GM18519 (cell line): ENCODE results near the gene CMA1.
"Not testable (repeated sequence)": the region's sequence is repeated elsewhere in the genome, so short reads cannot be mapped to it uniquely, and the experiment has no call there.

Source experiments
- ATAC-seq: cut with Tn5 transposase; IDR thresholded peaks from one replicate; pipeline ENCODE4 v1.9.1; 2021; ENCODE audit warnings: mild to moderate bottlenecking, moderate library complexity; ENCODE audit not compliant: unreplicated experiment, low FRiP score

The CMA1 gene, protein sequence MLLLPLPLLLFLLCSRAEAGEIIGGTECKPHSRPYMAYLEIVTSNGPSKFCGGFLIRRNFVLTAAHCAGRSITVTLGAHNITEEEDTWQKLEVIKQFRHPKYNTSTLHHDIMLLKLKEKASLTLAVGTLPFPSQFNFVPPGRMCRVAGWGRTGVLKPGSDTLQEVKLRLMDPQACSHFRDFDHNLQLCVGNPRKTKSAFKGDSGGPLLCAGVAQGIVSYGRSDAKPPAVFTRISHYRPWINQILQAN

DNA sequence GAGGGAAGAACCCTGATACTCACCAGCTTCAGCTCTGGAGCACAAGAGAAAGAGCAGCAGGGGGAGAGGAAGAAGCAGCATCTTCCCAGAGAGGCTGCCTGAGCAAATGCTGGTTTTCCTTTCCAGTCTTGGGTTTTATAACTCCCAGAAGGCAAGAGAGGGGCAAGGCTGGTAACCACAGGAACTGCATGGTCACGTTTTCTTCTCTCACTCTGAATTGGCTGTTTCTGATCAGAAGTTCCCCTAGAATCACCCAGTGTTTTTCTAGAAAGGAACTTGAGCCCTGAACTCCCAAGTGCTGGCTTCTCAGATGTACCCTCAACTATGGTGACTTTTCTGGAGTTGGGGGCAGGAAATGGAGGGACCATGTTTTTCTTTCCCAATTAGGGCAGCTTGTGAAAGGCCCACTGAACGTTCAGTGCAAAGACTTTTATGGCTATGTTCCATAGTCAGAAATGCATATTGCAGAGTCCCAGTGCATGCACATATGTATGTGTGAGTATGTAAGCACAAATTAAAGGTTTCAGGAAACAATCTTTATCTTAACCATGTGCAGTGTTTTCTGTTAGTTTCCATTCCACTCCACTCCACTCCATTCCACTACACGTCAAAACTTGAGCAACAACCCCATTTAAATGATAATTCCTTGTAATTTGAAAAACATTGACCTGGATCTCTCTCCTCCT is at the start of gene CMA1:
CMA1 (minus strand) TSS at position 111 of the 686 bp plus-strand sequence; CDS start at position 81, 30 bp downstream.
- peak; percentile 65 for ATAC-seq

DNA sequence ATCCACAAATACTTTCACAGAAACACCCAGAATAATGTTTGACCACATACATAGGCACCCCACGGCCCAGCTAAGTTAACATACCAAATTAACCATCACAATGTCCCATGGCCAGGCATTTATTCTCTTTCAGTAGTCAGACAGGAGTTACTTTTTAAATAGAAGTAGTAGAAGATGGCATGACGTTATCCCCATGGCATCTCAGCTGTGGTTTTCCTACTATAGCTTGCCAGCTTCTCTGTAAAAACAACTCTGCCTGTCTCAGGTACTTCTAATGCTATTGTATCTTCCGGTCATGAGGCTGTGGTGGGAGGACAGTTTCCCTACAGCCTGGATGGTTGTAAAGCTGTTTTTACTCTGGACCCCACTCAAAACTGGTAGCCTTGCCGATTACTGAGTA is 48.7 kb upstream of the CMA1 start:
- ATAC-seq, result no peak

DNA sequence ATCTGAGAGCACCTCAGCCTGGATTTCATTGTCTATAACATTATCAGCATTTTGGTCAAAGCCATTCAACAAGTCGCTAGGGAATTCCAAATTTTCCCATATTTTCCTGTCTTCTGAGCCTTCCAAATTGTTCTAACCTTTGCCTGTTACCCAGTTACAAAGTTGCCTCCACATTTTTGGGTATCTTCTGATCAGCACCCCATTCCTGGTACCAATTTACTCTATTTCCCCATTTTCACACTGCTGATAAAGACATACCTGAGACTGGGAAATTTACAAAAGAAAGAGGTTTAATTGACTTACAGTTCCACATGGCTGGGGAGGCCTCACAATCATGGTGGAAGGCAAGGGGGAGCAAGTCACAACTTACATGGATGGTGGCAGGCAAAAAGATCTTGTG is 41.0 kb upstream of the CMA1 start:
- not testable (repeated sequence) for ATAC-seq

DNA sequence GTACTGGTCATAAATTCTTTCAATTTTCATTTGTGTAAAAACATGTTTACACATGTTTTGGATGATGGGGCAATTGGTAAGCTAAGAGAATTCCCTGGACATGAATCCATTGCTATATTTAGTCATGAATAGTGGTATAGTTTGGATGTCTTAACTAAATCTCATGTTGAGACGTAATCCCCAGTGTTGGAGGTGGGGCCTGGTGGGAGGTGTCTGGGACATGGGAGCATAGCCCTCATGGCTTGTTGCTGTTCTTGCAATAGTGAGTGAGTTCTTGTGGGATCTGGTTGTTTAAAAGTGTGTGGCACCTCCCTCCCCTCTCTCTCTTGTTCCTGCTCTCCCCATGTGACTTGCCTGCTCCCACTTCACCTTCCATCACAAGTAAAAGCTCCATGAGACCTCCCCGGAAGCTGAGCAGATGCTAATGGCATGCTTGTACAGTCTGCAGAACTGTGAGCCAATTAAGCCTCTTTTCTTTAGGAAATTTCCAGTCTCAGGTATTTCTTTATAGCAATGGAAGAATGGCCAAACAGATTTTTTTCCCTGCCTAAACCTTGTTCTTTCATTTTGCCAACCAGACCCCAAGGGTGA is 34.4 kb upstream of the CMA1 start:
- no peak for ATAC-seq

DNA sequence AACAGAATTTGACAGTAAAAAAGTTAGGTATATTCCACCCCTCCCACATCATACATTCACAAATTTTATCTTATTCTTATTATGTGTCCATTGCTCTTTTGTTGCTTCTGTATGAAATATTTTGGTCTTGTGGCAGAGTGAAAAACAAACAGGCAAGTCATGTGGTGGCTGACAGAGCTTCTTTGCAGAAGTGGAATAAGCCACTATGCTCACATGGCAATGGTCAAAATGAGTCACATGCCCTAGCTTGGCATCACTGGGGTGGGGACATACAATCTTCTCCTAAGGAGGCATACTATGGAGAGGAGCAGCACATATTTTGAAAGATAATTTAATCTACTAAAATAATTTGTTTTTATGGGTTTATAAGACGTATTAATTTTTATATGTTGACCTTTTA is 27.7 kb upstream of the CMA1 start:
- ATAC-seq, result no peak

DNA sequence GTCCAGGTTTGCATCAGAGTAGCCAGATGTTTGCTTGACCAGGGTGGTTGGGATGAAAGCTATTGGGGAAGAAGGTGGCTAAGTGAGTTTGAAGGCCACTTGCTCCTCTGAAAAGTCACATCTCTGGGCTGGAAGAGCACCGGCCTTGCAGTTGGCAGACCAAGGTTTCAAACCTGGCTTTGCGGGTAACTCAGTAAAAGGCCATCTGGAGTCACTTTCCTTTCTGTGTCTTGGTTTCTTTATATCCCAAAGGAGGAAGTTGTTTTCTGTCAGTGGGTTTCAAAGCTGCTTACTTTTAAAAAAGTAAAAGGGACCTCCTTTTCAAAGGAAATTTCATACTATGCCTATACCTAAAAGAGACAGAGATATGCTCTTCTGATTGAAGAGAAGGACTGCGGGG is 26.2 kb upstream of the CMA1 start:
- no peak for ATAC-seq

DNA sequence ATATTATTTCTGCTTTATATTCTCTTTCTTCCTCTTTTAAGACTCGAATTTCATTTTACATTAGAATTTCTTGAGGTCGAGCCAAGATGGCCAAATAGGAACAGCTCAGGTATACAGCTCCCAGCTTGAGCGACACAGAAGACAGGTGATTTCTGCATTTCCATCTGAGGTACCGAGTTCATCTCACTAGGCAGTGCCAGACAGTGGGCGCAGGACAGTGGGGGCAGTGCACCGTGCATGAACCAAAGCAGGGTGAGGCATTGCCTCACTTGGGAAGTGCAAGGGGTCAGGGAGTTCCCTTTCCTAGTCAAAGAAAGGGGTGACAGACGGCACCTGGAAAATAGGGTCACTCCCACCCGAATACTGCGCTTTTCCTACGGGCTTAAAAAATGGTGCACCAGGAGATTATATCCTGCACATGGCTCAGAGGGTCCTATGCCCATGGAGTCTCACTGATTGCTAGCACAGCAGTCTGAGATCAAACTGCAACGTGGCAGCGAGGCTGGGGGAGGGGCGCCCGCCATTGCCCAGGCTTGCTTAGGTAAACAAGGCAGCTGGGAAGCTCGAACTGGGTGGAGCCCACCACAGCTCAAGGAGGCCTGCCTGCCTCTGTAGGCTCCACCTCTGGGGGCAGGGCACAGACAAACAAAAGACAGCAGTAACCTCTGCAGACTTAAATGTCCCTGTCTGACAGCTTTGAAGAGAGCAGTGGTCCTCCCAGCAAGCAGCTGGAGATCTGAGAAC is 18.0 kb upstream of the CMA1 start:
- ATAC-seq, result not testable (repeated sequence)

DNA sequence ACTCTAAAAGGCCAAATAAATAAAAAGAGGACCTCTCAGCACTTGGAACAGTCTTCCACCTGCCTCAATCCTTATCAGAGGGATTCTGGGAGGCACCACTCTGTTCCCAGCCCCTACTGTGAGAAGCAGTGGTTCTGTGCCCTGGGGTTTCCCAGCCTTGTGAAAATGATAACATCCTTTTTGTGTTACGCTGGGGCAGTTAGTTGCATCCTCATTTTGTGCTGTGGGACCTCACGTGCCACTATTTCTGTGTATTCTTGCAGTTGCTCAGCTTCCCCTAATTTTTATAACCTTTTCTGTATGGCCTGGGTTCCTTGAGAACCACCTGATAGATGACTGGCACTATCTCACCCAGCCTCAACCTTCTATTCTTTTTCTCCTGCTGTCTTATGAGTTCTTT is 10.8 kb upstream of the CMA1 start:
- ATAC-seq, result no peak

DNA sequence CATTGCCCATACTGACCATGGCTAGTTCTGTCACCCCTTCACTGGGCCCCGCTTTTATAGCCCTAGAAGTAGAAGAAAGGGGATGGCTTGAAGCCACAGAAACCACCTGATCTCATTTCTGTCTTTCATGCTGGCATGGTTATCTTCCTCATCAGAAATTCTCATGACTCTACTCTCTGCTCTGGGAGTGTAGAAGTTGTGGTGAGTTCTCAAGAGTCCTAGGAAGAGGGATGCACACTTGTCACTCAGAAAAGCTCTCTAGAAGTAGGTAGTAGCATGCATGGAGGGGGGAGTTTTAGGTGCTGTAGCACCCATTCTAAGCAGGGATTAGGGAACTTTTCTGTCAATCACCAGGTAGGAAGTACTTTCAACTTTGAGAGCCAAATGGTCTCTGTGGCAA is 6.1 kb upstream of the CMA1 start:
- ATAC-seq, result no peak

DNA sequence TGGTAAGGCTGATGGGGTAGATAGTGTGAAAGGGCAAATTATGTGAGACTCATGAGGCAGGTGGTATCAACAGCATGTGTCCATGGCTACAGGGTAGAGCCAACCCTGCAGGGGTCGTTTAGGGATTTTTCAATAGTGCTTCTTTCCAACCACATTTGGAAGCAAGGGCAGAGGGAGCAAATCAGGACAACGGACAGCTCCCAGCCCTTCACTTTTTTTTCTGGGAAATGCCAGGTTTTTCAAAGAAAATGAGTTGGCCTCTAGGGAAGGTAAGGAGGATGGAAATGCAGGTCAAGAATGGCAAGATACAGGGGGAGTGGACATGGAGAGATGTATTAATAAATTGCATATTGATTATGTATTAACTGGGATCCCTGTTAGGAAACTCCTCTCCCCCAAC is 4.9 kb upstream of the CMA1 start:
- no peak for ATAC-seq

DNA sequence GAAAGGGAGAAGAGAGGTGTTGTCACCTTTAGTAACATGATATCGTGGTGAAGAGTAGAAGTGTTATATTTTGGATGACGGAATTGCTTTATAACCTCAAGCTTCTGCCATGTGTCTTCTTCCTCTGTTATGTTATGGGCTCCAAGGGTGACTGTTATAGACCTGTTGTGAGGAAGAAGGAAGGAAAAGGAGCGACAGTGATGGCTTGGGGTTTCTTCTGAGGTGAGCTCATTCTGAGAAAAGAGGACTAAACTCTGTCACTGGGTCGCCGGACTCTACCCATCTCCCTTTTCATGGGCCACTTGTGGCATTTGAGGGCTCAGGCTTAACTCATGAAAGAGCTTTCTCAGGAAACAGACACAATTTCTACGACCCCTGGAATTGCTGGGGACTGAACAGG is 1.6 kb downstream of the CMA1 start:
- no peak for ATAC-seq

DNA sequence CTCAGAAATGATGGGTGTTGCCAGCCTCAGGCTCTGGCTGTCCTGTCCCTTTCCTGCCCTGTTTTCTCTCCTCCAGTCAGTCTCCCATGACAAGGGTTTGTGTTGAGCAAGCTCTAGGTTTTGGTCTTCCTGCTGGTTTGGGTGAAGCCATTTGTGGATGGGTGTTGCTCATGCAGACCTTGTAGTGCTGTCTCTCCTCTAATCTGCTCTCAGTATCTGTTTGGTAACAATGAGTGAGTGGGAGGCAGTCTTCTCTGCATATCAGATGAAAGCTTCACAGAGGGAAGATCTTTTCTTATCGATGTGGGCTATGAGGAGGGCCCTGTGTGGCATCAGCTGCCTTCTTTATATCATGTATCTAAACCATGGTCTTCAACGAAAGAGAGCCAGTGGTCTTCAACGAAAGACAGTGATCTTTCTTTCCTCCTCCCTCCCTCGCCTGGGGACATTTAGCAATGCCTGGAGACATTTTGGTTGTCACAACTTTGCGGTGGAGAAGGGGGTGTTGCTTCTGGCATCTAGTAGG is 3.6 kb downstream of the CMA1 start:
- no peak for ATAC-seq

DNA sequence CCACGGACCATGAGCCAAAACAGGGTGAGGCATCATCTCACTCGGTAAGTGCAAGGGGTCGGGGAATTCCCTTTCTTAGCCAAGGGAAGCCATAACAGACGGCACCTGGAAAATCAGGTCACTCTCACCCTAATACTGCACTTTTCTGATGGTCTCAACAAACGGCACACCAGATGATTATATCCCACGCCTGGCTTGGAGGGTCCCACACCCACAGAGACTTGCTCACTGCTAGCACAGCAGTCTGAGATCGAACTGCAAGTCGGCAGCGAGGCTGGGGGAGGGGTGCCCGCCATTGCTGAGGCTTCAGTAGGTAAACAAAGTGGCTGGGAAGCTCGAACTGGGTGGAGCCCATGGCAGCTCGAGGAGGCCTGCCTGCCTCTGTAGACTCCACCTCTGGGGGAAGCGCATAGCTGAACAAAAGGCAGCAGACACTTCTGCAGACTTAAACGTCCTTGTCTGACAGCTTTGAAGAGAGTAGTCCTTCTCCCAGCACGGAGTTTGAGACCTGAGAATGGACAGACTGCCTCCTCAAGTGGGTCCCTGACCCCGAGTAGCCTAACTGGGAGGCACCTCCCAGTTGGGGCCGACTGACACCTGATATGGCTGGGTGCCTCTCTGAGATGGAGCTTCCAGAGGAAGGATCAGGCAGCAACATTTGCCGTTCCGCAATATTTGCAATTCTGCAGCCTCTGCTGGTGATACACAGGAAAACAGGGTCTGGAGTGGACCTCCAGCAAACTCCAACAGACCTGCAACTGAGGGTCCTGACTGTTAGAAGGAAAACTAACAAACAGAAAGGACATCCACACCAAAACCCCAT is 16.3 kb downstream of the CMA1 start:
- ATAC-seq, result not testable (repeated sequence)

DNA sequence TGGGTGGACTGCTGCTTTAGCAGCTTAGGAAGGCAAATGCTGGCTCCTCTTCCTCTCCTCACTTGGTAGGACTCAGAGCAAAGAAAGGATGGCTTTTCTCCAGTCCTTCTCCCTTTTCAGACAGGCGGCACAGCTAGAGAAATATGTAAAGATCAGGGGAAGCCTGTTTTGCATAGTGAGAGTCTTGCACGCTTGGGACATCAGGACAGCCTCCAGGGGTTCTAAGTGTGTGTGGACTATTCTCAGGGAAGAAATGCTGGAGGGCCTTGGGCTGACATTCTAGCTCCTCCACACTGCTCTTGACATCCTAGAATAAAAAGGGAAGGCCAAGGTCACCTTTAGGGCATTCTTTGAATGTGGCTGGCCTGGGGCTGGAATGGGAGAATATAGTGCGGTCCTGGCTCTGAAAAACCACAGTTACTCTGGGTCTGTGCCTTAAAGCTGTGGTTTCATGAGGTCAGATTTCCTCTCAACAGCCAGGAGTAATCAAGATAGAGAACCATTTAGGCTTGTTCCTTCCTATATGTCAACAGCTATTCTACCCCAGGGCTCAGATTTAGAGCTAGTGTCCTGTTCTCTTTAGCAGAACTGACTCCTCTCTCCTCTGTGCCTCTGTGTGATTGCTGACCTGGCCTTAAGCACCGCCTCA is 24.3 kb downstream of the CMA1 start:
- no peak for ATAC-seq

DNA sequence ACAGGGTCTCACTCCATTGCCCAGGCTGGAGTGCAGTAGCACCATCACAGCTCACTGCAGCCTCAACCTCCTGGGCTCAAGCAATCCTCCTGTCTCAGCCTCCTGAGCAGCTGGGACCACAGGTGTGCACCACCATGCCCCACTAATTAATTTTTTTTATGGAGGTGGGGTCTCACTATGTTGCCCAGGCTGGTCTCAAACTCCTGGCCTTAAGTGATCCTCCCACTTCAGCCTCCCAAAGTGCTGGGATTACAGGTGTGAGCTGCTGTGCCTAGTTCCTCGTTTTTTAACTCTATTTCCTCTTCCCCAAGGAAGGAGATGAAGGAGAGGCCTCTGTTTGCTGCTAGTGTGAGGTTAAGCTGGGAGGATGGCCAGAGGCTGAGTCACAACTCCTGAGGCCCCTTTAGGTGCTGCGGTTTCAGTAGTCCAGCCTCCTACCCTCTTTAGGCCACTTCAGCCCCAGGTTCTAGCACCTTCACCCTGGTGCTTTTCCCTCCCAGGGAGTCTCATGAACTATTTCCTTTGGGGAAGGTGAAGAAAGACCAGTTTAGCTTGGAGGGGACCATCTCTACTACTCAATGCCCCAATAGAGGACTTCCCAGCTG is 25.3 kb downstream of the CMA1 start:
- not testable (repeated sequence) for ATAC-seq

DNA sequence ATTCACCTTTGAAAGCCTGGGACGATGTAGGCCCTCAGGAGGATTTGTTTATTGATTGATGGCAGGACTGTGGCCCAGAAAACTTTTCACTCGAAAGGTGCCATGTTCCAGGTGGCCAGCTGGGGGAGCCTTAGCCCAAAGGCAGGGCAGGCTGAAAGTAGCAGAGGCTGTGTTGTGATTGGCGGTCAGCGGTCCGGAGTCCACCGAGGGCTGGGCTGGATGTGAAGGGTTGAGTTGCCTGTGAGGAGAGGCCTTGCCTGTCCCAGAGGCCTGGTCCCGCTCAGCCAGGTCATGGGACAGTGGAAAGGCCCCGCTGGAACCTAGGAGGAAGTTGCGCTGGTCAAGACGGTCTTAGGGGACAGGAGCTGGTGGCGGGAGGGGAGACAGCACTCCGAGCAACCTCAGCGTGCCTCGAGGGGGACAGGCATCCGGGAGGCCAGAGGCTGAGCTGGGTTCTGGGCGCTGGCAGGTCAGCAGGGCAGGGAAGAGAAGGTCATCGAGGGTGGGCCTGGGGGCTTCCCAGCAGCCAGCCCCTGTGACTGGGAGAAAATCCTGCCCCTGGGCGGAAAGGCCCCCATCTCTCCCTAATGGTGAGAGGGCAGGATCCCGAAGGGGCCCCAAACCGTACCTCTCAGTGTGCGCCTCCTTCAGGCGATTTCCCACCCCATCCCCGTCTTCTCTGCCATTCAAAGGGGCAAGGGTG is 26.3 kb downstream of the CMA1 start:
- peak; percentile 82 for ATAC-seq

DNA sequence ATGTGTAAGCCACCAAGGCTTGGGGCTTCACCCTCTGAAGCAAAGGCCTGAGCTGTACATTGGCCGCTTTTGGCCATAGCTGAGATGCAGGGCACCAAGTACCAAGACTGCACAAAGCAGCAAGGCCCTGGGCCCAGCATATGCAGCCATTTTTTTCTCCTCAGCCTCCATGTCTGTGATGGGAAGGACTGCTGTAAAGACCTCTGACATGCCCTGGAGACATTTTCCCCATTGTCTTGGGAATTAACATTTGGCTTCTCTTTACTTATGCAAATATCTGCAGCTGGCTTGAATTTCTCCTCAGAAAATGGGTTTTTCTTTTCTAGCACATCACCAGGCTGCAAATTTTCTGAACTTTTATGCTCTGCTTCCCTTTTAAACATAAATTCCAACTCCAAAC is 28.1 kb downstream of the CMA1 start:
- not testable (repeated sequence) for ATAC-seq

DNA sequence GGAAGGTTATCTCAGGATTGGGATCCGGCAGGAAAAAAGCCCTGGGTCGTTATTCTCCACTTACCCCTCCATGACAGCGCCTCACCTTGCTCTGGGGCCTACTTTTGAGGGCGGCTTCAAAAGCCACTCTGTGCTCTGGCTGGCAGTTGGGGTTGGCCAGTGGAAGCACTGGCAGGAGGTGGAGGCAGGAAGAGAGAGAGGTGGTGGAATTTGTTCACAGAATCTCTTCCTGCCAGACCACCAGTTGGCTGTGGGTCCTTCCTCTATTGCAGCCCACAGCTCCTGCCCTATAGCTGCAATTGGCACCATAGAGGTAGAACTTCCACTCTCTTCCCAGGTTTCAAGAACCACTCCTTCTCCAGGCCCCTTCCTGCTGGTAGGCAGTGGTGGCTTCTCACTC is 32.8 kb downstream of the CMA1 start:
- no peak for ATAC-seq

DNA sequence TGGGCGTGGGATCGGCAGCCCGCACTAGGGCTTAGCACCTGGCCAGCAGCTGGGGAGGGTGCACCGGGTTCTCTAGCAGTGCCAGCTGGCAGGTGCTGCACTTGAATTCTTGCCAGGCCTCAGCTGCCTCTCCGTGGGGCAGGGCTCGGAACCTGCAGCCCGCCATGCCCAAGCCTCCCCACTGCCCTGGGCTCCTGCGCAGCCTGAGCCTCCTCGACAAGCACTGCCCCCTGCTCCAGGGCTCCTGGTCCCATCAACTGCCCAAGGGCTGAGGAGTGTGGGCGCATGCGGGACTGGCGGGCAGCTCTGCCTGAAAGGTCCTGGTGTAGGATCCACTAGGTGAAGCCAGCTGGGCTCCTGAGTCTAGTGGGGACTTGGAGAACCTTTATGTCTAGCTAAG is 34.9 kb downstream of the CMA1 start:
- ATAC-seq, result no peak
